ENCODE results near the gene SLIT3. TPM values are rescaled to one million over a fixed set of nuclear protein-coding genes. Genes with fewer than 3 reads are reported as not detected.

The SLIT3 gene
- total RNA-seq, 1 experiment from 2014 or later = 0.10 TPM

- no TSS peak for BruUV-seq (replicated peaks)
- no peaks in the 10 kb centered on the region for H3K79me2 ChIP-seq (ENCODE audit: insufficient read depth, low read length)
- intact Hi-C loops (cut with micrococcal nuclease) = no loop called here
- POLR2A ChIA-PET = no interaction called here
- TF ChIP-seq ZBTB33 (IDR thresholded peaks at IDR 0.05; ENCODE audit: extremely low read depth, insufficient replicate concordance, low read length) (no peak), POLR2AphosphoS5 (IDR thresholded peaks at IDR 0.05; ENCODE audit: low read depth, low read length) (no peak), ZFX (IDR thresholded peaks at IDR 0.05) (no peak), CEBPB (IDR thresholded peaks at IDR 0.05; ENCODE audit: low read depth) (no peak), EGR1 (IDR thresholded peaks at IDR 0.05; ENCODE audit: low read depth) (no peak), ATF3 (IDR thresholded peaks at IDR 0.05) (no peak), ELF1 (IDR thresholded peaks at IDR 0.05; ENCODE audit: borderline replicate concordance, low read depth) (no peak), SIN3A (IDR thresholded peaks at IDR 0.05; ENCODE audit: low read depth) (no peak), POLR2A (IDR thresholded peaks at IDR 0.05; ENCODE audit: borderline replicate concordance, extremely low read depth, insufficient read depth, insufficient read length) (no peak), JUND (IDR thresholded peaks at IDR 0.05) (no peak), TCF7L2 (IDR thresholded peaks at IDR 0.05; ENCODE audit: borderline replicate concordance, extremely low read depth, insufficient read depth, insufficient read length) (no peak)
- TF ChIP-seq, protein P1, sequence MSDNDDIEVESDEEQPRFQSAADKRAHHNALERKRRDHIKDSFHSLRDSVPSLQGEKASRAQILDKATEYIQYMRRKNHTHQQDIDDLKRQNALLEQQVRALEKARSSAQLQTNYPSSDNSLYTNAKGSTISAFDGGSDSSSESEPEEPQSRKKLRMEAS (IDR thresholded peaks at IDR 0.05) = no peak
- TF ChIP-seq, protein P2, sequence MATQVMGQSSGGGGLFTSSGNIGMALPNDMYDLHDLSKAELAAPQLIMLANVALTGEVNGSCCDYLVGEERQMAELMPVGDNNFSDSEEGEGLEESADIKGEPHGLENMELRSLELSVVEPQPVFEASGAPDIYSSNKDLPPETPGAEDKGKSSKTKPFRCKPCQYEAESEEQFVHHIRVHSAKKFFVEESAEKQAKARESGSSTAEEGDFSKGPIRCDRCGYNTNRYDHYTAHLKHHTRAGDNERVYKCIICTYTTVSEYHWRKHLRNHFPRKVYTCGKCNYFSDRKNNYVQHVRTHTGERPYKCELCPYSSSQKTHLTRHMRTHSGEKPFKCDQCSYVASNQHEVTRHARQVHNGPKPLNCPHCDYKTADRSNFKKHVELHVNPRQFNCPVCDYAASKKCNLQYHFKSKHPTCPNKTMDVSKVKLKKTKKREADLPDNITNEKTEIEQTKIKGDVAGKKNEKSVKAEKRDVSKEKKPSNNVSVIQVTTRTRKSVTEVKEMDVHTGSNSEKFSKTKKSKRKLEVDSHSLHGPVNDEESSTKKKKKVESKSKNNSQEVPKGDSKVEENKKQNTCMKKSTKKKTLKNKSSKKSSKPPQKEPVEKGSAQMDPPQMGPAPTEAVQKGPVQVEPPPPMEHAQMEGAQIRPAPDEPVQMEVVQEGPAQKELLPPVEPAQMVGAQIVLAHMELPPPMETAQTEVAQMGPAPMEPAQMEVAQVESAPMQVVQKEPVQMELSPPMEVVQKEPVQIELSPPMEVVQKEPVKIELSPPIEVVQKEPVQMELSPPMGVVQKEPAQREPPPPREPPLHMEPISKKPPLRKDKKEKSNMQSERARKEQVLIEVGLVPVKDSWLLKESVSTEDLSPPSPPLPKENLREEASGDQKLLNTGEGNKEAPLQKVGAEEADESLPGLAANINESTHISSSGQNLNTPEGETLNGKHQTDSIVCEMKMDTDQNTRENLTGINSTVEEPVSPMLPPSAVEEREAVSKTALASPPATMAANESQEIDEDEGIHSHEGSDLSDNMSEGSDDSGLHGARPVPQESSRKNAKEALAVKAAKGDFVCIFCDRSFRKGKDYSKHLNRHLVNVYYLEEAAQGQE (IDR thresholded peaks at IDR 0.05; ENCODE audit: low read depth) = no peak
- no peak overlapping the region for H3K4me3 ChIP-seq (replicated peaks in 1 of 2; ENCODE audit: low read depth in 1 of 2, low read length in 2 of 2)
- DNase-seq (ENCODE audit: low read depth, low spot score) = no peak
- RAD21 ChIA-PET (ENCODE audit: low non-redundant PET in 1 of 2, low total read pairs in 2 of 2, uncharacterized antibody in 2 of 2, unreplicated experiment in 2 of 2) = no interaction called here
- H3K27me3 ChIP-seq (ENCODE audit: insufficient read depth, low read length) = peaks cover 64% of the 10 kb centered on the region
- no peak overlapping the region for H3K9ac ChIP-seq (ENCODE audit: low read length)
- no peak overlapping the region for H2AFZ ChIP-seq (ENCODE audit: low read depth, low read length, poor library complexity, severe bottlenecking)
- H3K27ac ChIP-seq (ENCODE audit: low read depth, low read length) = no peak overlapping the region
- H3K9me3 ChIP-seq (ENCODE audit: control insufficient read depth in 1 of 2, insufficient read depth in 1 of 2, low read depth in 1 of 2, low read length in 2 of 2) = no peaks in the 10 kb centered on the region
- no peaks in the 10 kb centered on the region for H4K20me1 ChIP-seq (ENCODE audit: insufficient read depth)
- H3K36me3 ChIP-seq (ENCODE audit: control insufficient read depth in 1 of 2, insufficient read depth in 2 of 2, low read length in 2 of 2) = no peaks in the 10 kb centered on the region
- H3K9me2 ChIP-seq (ENCODE audit: insufficient read depth) = no peaks in the 10 kb centered on the region
- no peak for ATAC-seq
- H3K4me2 ChIP-seq (ENCODE audit: low read length) = no peak overlapping the region
- CTCF ChIA-PET = no interaction called here
- no peaks in the 10 kb centered on the region for H3K4me1 ChIP-seq (ENCODE audit: control insufficient read depth in 1 of 2, insufficient read depth in 2 of 2, low read length in 2 of 2)
Observed at GRCh38 chr5:168899673-168900072, 401.3 kb downstream of the SLIT3 start.

Data from HCT116 (cell line).